HepG2 (cell line): ENCODE results near the gene GPX7. TPM values are rescaled to one million over a fixed set of nuclear protein-coding genes. Genes with fewer than 3 reads are reported as not detected.

Source experiments
- ATAC-seq: fragments of 200-7000 bp; cut with Tn5 transposase; 3 replicates; pipeline ENCODE4 v1.9.1; 2020; ENCODE audit warnings: mild to moderate bottlenecking, moderate library complexity
- BruUV-seq: library from RNA; stranded (reverse); fragments of 400-500 nt; replicated peaks from 2 replicates; lab custom pipeline; 2021; lab: Mats Ljungman, UMichigan
- CTCF ChIA-PET: fragments of 300-600 bp; formaldehyde crosslinking; extraction: SDS; loops from one replicate; lab custom pipeline; 2021; ENCODE audit warnings: low total read pairs, inconsistent platforms, low intra/inter-chr PET ratio; lab: Yijun Ruan, JAX
- POLR2A ChIA-PET: fragments of 350-600 bp; sonication (Branson Sonifier 250); formaldehyde crosslinking; loops from one replicate; lab custom pipeline; 2020; ENCODE audit warnings: antibody characterized with exemption, inconsistent platforms; lab: Yijun Ruan, JAX
- DNase-seq: peaks from one replicate; pipeline ENCODE4 v3.0.0-alpha.2; 2015; ENCODE audit warnings: low spot score
- FAIRE-seq: peaks from 3 replicates; lab custom pipeline; 2011; peaks lifted over from hg19 to GRCh38; lab: Jason Lieb, UNC
- H2AFZ ChIP-seq: one replicate; pipeline ENCODE4 v1.6.1; 2011; ENCODE audit warnings: low read length, inconsistent platforms
- H3K27ac ChIP-seq: fragments of 300-600 bp; 3 replicates; pipeline ENCODE4 v1.8.0; 2011; ENCODE audit warnings: mixed run types, mild to moderate bottlenecking, mixed read lengths, low read length, inconsistent platforms; ENCODE audit not compliant: insufficient read depth; ENCODE audit errors: extremely low read length
- H3K27me3 ChIP-seq, 2 experiments: fragments of 200-600 bp in 1 of 2; 2 replicates in 1 of 2; 3 replicates in 1 of 2; pipeline versions ENCODE4 v1.6.0 to v1.8.0; 2011; ENCODE audit warnings: low read length in 2 of 2, mild to moderate bottlenecking in 2 of 2, moderate library complexity in 2 of 2, inconsistent platforms in 1 of 2; ENCODE audit not compliant: insufficient read depth in 2 of 2, control insufficient read depth in 1 of 2
- H3K36me3 ChIP-seq, 2 experiments: fragments of 200-600 bp in 1 of 2; replicated peaks in 1 of 2; 2 replicates in 1 of 2; 3 replicates in 1 of 2; pipeline versions ENCODE4 v1.5.1 to v1.8.0; 2011; ENCODE audit warnings: low read length in 2 of 2, inconsistent platforms in 1 of 2; ENCODE audit not compliant: insufficient read depth in 2 of 2, control insufficient read depth in 1 of 2
- H3K4me1 ChIP-seq: 2 replicates; pipeline ENCODE4 v1.5.1; 2012; ENCODE audit warnings: low read length, inconsistent platforms; ENCODE audit not compliant: insufficient read depth
- H3K4me2 ChIP-seq: 2 replicates; pipeline ENCODE4 v1.6.0; 2011; ENCODE audit warnings: low read depth, low read length, inconsistent platforms
- H3K4me3 ChIP-seq, 3 experiments: fragments of 200-600 bp in 1 of 3; sonication (generic), shearing (Covaris generic) in 1 of 3; replicated peaks in 1 of 3; 2 replicates each; pipeline ENCODE4 v1.5.1; 2011 to 2016; ENCODE audit warnings: low read length in 3 of 3, inconsistent platforms in 2 of 3, low read depth in 2 of 3, mild to moderate bottlenecking in 2 of 3, control low read depth in 1 of 3, mixed read lengths in 1 of 3; ENCODE audit not compliant: insufficient read depth in 1 of 3
- H3K79me2 ChIP-seq: one replicate; pipeline ENCODE4 v1.6.1; 2011; ENCODE audit warnings: low read length, inconsistent platforms; ENCODE audit not compliant: insufficient read depth
- H3K9ac ChIP-seq: 2 replicates; pipeline ENCODE4 v1.6.0; 2011; ENCODE audit warnings: mild to moderate bottlenecking, low read depth, low read length, inconsistent platforms; ENCODE audit not compliant: insufficient read depth
- H3K9me3 ChIP-seq: 2 replicates; pipeline ENCODE4 v1.5.1; 2012; ENCODE audit warnings: mild to moderate bottlenecking, low read length
- H4K20me1 ChIP-seq: 2 replicates; pipeline ENCODE4 v1.6.0; 2011; ENCODE audit warnings: inconsistent platforms, mild to moderate bottlenecking, low read length, moderate library complexity; ENCODE audit not compliant: insufficient read depth
- CEBPG ChIP-seq: IDR thresholded peaks from 2 replicates; pipeline ENCODE4 v1.6.1; 2016
- CSRNP1 ChIP-seq: sonication (generic); formaldehyde crosslinking; IDR thresholded peaks from 2 replicates; pipeline ENCODE4 v1.8.1; 2023; ENCODE audit warnings: mild to moderate bottlenecking, missing genetic modification reagents
- FOSL2 ChIP-seq: sonication (generic); formaldehyde crosslinking; IDR thresholded peaks from 2 replicates; pipeline ENCODE4 v1.4.0; 2020; ENCODE audit warnings: missing genetic modification reagents
- HNRNPK ChIP-seq: fragments of 200-400 bp; formaldehyde crosslinking; IDR thresholded peaks from 2 replicates; pipeline ENCODE4 v1.6.1; 2018; ENCODE audit warnings: low read length, low read depth, moderate library complexity, mild to moderate bottlenecking; ENCODE audit not compliant: poor library complexity, severe bottlenecking
- HOXA3 ChIP-seq: sonication (generic); formaldehyde crosslinking; IDR thresholded peaks from 2 replicates; pipeline ENCODE4 v1.5.0; 2020; ENCODE audit warnings: missing genetic modification reagents
- NFE2L1 ChIP-seq: sonication (generic); formaldehyde crosslinking; IDR thresholded peaks from 2 replicates; pipeline ENCODE4 v1.4.0; 2020; ENCODE audit warnings: missing genetic modification reagents, mild to moderate bottlenecking, borderline replicate concordance
- POLR2AphosphoS5 ChIP-seq: IDR thresholded peaks from 2 replicates; pipeline ENCODE4 v1.6.1; 2012; ENCODE audit warnings: low read depth, low read length
- POLR2G ChIP-seq: fragments of 200-400 bp; formaldehyde crosslinking; IDR thresholded peaks from 2 replicates; pipeline ENCODE4 v1.6.1; 2018; ENCODE audit warnings: mild to moderate bottlenecking, low read depth, low read length, moderate library complexity
- RBM22 ChIP-seq: fragments of 200-400 bp; formaldehyde crosslinking; optimal IDR thresholded peaks from 2 replicates; pipeline ENCODE3; 2017; ENCODE audit warnings: mild to moderate bottlenecking, low read length, moderate library complexity
- TEAD3 ChIP-seq: optimal IDR thresholded peaks from 2 replicates; pipeline ENCODE3; 2016; ENCODE audit warnings: borderline replicate concordance
- TRIM22 ChIP-seq: fragments of 450-650 bp; IDR thresholded peaks from 2 replicates; pipeline ENCODE4 v1.6.1; 2017
- UBTF ChIP-seq: sonication (generic); formaldehyde crosslinking; IDR thresholded peaks from 2 replicates; pipeline ENCODE4 v1.4.0; 2020; ENCODE audit warnings: mild to moderate bottlenecking, missing genetic modification reagents
- ZBTB14 ChIP-seq: sonication (generic); formaldehyde crosslinking; IDR thresholded peaks from 2 replicates; pipeline ENCODE4 v1.4.0; 2020; ENCODE audit warnings: missing genetic modification reagents
- ZNF460 ChIP-seq: sonication (generic); formaldehyde crosslinking; IDR thresholded peaks from 2 replicates; pipeline ENCODE4 v1.5.1; 2020; ENCODE audit warnings: missing genetic modification reagents, mild to moderate bottlenecking, borderline replicate concordance
- ZNF564 ChIP-seq: sonication (generic); formaldehyde crosslinking; IDR thresholded peaks from 2 replicates; pipeline ENCODE4 v1.8.1; 2023; ENCODE audit warnings: mild to moderate bottlenecking, missing genetic modification reagents
- ZNF674 ChIP-seq: sonication (generic); formaldehyde crosslinking; IDR thresholded peaks from 2 replicates; pipeline ENCODE4 v1.5.0; 2020; ENCODE audit warnings: low read depth, mild to moderate bottlenecking, missing genetic modification reagents
- ZNF703 ChIP-seq: sonication (generic); formaldehyde crosslinking; IDR thresholded peaks from 2 replicates; pipeline ENCODE4 v1.5.1; 2020; ENCODE audit warnings: missing genetic modification reagents, mild to moderate bottlenecking, moderate library complexity, borderline replicate concordance
- ZNF772 ChIP-seq: sonication (generic); formaldehyde crosslinking; IDR thresholded peaks from 2 replicates; pipeline ENCODE4 v1.5.0; 2020; ENCODE audit warnings: mild to moderate bottlenecking, missing genetic modification reagents
- ZNF782 ChIP-seq: sonication (generic); formaldehyde crosslinking; IDR thresholded peaks from 2 replicates; pipeline ENCODE4 v1.4.0; 2020; ENCODE audit warnings: missing genetic modification reagents, mild to moderate bottlenecking, borderline replicate concordance
- WGBS: methylation state at CpG from one replicate; pipeline ENCODE4 v1.1.6; 2017; ENCODE audit warnings: low lambda C conversion rate; 5-methylcytosine and 5-hydroxymethylcytosine counted together
- in situ Hi-C: cut with HindIII; loops from 2 replicates; pipeline ENCODE4 v1.10.0; 2017; ENCODE audit warnings: low pct_unique_long_range_greater_than_20kb; ENCODE audit not compliant: extremely low pct_ligation_motif_present
- intact Hi-C: fragments of 100-400 bp; cut with micrococcal nuclease; formaldehyde crosslinking; loops from one replicate; pipeline ENCODE4 v1.10.0; 2022; ENCODE audit not compliant: unreplicated experiment
- polyA plus RNA-seq, 8 experiments: library from polyadenylated mRNA; depleted of rRNA in 3 of 8; stranded (reverse) in 7 of 8; unstranded in 1 of 8; fragments of >200 nt; fragmentation: Illumina TruSeq in 4 of 8; extraction: Trizol in 4 of 8; gene quantifications; 2 replicates each; pipeline versions ENCODE4 v1.2.1 to v1.2.3, GENCODE V29; 2011 to 2016; ENCODE audit warnings: low read depth in 4 of 8, missing spikeins in 1 of 8, mixed read lengths in 1 of 8; ENCODE audit not compliant: insufficient read depth in 1 of 8
- total RNA-seq, 5 experiments: library from RNA; depleted of rRNA; stranded (reverse); fragments of >200 nt; fragmentation: Illumina TruSeq; extraction: Trizol; gene quantifications; 2 replicates each; pipeline ENCODE4 v1.2.3, GENCODE V29; 2016; ENCODE audit warnings: low read depth in 1 of 5

The GPX7 gene
- total and polyA plus RNA-seq, 2 of the 13 experiments (the other 11 are each of a cell fraction or from before 2014, with no cell fraction given): 14.1 to 16.2 TPM

- ChIA-PET POLR2A (no interaction called here), CTCF (no interaction called here)
- DNase-seq (no peak), FAIRE-seq (no peak), ATAC-seq (no peak)
- no peak overlapping the region for H3K27ac ChIP-seq
- 50% methylated on average over 7 of the region's 7 CpGs for WGBS
- TF ChIP-seq ZNF782: no peak
- no peak for TF ChIP-seq CEBPG (CRISPR knock-in tag)
- no peak for TF ChIP-seq FOSL2 (CRISPR knock-in tag)
- TF ChIP-seq ZBTB14: no peak
- no peak for TF ChIP-seq ZNF674 (CRISPR knock-in tag)
- no peak for TF ChIP-seq TRIM22
- TF ChIP-seq ZNF772: no peak
- TF ChIP-seq HNRNPK: no peak
- TF ChIP-seq RBM22: no peak
- TF ChIP-seq NFE2L1 (CRISPR knock-in tag): no peak
- TF ChIP-seq ZNF703 (CRISPR knock-in tag): no peak
- no peak for TF ChIP-seq CSRNP1 (CRISPR knock-in tag)
- TF ChIP-seq ZNF564 (CRISPR knock-in tag): no peak
- no peak for TF ChIP-seq POLR2G
- TF ChIP-seq UBTF (CRISPR knock-in tag): no peak
- no peak for TF ChIP-seq POLR2AphosphoS5
- no peak for TF ChIP-seq ZNF460
- TF ChIP-seq TEAD3 (CRISPR knock-in tag): no peak
- TF ChIP-seq HOXA3 (CRISPR knock-in tag): no peak
- H3K27me3 ChIP-seq: no peaks in the 10 kb centered on the region
- BruUV-seq: no TSS peak
- in situ Hi-C loops (no loop called here), intact Hi-C loops (no loop called here)
- no peaks in the 10 kb centered on the region for H3K9me3 ChIP-seq
- H3K4me2 ChIP-seq: no peak overlapping the region
- H4K20me1 ChIP-seq: no peaks in the 10 kb centered on the region
- no peak overlapping the region for H3K4me3 ChIP-seq
- H3K79me2 ChIP-seq: no peaks in the 10 kb centered on the region
- no peak overlapping the region for H2AFZ ChIP-seq
- H3K36me3 ChIP-seq: no peaks in the 10 kb centered on the region
- no peak overlapping the region for H3K9ac ChIP-seq
- H3K4me1 ChIP-seq: peaks cover 25% of the 10 kb centered on the region
Observed at GRCh38 chr1:52598729-52599128, 3.4 kb upstream of the GPX7 start.
